GM18499 (cell line): ENCODE data around the gene SLCO4A1.

ENCODE experiments used
- ATAC-seq: cut with Tn5 transposase; IDR thresholded peaks from one replicate; pipeline ENCODE4 v1.9.1; 2021; ENCODE audit warnings: moderate number of reproducible peaks; ENCODE audit not compliant: insufficient read depth, unreplicated experiment

SLCO4A1 gene

DNA sequence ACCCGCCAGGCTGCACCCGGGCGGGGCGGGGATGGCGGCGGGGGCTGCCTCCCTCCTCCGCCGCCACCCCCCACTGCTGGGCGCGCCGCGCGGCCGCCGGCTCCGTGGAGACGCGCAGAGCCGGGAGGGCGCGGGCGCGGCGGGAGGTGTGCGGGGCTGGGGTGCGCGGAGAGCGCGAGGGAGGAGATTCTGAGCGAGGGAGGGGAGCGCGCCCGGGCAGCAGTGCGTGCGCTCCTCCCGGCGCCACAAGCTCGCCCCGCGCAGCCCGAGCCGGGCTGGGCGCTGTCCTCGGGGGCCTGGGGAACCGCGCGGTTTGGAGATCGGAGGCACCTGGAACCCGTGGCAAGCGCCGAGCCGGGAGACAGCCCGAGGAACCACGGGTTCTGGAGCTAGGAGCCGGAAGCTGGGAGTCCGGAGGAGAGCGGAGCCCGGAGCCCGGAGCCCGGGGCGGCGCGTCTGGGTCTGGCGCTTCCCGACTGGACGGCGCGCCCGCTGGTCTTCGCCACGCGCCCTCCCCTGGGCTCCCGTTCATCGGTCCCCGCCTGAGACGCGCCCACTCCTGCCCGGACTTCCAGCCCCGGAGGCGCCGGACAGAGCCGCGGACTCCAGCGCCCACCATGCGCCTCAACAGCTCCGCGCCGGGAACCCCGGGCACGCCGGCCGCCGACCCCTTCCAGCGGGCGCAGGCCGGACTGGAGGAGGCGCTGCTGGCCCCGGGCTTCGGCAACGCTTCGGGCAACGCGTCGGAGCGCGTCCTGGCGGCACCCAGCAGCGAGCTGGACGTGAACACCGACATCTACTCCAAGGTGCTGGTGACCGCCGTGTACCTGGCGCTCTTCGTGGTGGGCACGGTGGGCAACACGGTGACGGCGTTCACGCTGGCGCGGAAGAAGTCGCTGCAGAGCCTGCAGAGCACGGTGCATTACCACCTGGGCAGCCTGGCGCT is 66.6 kb downstream of the SLCO4A1 start, which contains the start of gene NTSR1:
TSS of gene NTSR1 (plus strand) at position 246 of the 946 bp plus-strand sequence. CDS start at position 618, 372 bp downstream.
- no peak for ATAC-seq

DNA sequence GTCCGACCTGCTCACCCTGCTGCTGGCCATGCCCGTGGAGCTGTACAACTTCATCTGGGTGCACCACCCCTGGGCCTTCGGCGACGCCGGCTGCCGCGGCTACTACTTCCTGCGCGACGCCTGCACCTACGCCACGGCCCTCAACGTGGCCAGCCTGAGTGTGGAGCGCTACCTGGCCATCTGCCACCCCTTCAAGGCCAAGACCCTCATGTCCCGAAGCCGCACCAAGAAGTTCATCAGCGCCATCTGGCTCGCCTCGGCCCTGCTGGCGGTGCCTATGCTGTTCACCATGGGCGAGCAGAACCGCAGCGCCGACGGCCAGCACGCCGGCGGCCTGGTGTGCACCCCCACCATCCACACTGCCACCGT is 67.2 kb downstream of the SLCO4A1 start:
- no peak for ATAC-seq

DNA sequence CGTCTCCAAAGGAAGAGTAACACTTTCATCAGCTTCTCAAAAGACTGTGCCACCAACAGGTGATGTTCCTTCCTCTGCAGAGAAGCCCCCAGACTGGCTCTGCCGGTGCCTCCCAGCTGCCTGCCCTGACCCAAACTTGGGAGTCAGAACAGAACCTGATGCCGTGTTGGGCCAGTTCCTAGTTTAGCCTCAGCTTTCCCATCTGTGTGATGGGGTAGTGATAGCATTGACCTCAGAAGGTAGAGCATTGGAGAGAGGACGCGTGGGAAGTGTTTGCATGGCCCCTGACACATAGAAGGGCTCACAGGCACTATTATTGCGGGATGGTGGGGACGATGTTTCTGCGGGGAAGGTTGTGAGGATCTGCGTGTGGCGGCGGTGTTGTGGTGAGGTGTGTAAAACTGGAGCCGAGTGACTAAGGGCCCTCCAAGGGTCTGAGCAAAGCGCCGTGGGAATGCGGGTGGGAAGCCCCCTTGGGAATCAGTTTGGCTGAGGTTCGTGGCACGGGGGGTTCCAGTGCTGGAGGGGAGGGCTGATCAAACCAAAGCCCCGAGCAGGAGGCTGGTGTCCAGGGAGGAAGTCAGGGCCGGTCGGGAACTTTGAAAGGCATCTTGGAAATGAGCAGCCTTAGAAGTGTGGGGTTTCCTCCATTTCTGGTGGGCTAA is 68.0 kb downstream of the SLCO4A1 start:
- ATAC-seq: no peak

DNA sequence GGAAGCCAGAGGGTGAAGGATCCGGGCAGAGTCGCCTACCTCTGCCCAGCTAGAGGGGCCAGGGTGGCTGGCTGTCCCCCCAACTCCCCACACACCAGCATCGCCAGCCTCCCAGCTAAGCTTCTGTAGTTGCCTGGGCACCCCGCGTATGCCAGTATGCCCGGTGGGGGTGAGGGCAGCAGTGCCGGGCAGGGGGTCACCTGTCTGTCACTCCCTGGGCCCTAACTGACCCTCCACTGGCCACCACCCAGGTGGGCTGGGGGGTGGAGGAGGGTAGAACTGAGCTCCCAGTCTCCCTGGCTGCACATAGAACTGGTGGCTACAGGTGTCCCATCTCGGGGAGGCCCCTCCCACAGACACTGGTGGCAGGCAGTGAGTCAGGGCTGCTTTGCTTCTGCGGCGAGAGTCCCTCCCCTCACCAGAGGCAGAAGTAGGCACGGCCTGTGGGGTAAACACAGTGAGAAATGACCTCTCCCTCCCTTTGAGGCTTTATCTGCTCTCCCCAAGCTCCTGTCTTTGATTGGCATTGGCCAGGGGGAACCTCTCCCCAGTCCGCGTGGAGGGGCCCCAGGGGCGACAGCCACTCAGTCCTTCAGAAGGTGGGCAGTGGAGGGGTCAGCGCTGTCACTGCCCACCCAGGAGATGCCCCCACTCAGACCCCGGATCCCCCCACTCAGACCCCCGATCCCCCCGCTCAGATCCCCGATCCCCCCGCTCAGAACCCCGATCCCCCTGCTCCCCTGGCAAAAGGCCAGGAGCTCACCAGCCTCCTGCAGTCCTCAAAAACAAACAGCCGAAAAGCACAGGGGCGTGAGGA is 68.8 kb downstream of the SLCO4A1 start:
- ATAC-seq: no peak

DNA sequence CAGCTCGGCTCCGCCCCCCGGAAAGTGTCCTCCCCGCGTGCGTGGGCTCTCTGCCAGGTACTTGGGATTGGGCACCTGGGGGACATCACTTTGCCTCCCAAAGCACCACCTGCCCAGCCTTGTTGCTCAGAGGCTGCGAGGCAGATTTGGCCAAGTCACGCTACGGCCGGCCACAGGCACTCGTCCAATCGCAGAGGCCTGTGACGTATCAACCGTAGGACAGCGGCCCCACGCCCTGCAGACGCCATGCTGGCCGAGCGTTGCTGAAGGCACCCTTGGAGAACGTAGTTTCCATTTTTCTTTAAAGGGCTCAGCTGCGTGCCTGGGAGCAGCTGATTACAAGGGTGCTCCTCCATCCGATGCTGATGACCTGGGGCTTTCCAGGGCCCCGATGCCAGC is 69.4 kb downstream of the SLCO4A1 start:
- ATAC-seq: no peak

DNA sequence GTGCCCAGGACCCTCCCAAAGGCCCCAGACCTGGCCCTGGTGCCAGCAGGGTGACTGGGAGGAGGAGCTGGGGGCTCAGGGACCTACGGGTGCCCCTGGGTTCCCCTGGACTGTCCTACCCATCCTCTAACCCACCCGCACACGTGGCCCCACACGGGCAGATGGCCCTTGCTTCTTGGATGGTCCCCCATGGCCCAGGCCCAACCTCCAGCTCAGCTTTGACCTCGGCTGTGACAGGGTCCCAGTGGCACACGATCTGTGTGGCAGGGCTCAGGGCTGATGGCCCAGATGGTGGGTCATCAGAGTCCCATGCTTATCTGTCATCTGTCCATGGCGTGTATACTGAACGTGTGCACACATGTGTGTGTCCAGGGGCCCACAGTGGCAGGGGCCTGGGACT is 70.3 kb downstream of the SLCO4A1 start:
- no peak for ATAC-seq

DNA sequence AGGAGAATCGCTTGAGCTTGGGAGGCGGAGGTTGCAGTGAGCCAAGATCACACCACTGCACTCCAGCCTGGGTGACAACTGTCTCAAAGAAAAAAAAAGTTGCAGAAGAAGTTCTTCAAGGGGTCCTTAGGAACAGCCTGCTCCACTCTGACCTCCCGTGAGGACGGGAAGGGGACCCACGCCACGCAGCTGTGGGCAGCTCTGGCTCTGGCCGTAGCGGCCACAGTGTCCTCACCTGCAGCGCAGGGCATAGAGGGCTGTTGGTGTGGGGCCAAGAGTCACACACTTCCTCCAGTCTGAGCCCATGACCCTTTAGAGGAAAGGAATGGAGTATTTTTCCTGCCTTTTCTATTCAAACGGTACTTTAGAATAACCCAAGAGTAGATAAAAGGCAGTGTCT is 71.7 kb downstream of the SLCO4A1 start:
- no peak for ATAC-seq

DNA sequence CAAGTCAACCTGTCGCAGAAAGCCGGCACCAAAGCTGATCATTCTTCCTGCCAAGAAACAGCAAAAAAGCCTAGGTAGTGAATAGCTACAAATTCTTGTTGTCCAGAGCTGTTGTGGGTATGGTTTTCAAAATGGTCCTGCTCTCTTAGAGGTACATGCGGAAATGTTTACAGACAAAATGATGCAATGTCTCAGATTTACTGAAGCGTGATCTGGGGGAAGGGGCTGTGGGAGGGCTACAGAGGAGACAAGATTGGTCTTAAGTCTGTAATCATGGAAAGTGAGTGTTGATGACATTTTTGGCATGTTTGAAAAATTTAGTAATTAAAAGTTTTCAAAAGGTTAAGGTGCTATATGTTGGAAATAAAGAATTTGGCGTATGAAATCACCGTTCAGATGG is 72.5 kb downstream of the SLCO4A1 start:
- no peak for ATAC-seq

DNA sequence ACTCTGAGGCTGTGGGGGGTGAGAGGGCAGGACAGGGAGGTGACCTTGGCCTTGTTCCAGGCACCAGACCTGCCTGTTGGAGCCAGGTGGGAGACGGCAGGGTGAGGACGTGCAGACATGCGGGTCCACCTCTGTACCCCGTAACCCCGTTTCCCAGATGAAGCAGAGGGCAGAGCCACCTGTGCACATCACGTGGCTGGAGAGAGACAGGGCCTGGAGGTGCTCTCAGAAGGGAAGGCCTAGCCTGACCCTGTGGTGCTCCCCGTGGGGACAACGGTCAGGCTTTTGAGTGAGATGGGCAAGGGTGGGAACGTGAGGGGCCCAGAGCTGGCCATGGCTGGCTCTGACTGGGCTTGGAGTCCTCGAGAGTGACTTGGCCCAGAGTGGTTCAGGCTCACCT is 72.9 kb downstream of the SLCO4A1 start:
- ATAC-seq: no peak

DNA sequence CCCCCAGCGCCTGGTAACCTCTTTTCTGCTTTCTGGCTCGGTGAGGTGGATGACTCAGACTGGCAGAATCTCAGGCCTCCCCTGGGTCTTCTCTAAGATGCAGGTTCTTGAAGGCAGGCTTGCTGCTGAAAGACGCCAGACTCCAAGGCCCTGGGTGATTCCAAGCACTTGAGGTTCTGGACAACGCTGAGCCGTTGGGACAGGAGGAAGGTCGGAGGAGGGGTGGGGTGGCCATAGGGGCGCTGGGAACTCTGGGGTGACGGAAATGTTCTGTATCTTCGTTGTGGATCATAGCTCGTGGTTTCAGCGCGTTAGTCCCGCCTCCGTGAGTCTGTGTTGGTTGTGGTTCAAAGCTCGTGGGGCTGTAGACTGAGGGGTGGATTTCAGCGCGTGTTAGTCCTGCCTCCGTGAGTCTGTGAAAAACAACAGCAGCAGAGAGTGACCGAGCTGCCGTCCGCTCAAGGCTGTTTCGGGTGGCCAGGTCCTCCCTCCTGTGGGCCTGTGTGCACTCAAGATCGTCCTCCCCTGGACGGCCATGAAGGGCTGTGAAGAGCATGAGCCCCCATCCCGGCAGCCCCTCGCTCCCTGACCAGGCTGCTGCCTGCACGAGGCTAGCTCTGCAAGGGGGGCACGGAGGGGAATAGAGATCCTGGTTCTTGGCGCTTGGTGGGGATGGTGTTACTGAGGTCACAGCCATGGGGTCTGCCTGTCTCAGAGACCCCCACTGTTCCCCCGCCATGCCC is 74.1 kb downstream of the SLCO4A1 start:
- ATAC-seq: no peak

DNA sequence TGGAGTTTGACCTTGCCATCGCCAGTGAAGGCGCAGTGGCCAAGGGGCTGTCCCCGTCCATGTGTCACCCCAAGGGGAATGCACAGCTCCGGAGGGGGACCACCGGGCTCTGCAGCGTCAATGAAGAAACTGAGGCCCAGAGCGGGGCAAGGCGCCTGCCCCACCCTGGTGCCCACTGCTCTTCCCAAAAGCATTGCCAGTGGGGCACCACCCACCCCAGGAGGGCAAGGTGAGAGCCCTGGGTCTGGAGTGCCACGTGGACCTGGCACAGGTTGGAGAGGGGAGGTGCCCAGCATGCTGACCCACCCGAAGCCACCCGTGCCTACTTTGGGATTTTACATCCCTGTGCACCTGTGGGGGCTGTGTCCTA is 74.6 kb downstream of the SLCO4A1 start:
- ATAC-seq: no peak

DNA sequence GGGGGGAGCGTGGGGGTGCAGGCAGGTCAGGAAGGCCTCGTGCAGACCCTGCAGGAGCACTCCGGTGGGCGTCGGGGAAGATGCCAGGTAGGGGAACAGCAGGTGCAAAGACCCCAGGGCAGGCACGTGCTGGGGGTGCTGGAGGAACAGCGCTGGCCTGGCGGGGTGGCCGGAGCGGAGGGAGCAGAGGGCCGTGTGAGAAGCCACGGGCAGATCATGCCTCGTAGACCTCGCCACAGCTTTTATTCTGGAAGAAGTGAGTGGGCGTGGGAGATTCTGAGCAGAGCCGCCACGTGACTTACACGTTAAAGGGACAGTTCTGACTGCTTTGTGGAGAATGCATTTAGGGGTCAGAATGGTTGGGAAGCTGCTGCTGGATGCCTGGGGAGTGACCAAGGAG is 75.6 kb downstream of the SLCO4A1 start:
- ATAC-seq: no peak

DNA sequence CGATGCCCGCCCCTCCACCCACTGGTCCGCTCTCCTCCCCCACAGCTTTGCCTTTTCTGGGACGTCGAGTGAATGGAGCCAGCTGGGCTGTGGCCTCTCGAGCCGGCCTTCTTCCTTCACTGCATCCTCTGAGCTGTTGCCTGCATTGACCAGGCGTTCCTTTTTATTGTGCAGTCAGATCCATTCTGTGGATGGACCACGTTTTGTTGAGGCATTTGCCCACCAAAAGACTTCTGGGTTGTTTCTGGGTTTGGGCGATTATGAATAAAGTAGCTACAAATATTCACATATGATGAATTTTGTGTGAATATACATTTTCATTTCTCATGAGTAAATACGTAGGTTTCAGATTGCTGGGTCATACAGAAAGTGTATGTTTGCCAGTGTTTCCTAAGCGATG is 76.2 kb downstream of the SLCO4A1 start:
- ATAC-seq: no peak

DNA sequence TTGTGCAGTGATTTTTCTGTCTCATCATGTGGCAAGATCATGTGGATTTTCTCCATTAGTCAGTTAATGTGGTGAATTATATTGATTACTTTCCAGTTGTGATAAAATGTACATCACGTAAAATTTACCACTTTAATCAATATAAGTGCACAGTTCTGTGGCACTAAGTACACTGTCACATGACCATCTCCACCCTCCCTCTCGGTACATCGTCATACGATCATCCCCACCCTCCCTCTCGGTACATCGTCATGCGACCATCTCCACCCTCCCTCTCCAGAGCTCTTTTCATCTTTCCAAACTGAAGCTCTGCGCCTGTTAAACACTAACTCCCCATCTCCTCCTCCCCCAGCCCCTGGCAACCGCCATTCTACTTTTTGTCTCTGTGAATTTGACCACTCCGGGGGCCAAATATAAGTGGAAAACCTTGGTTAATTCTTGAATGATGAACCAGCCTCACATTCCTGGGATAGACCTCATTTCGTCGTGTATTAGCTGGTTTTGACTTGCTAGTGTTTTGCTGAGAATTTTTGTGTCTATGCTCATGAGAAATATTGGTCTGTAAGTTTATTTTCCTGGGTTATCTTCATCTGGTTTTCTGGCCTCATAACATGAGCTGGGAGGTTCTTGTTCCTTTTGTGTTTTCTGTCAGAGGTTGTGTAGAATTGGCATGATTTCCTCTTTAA is 77.1 kb downstream of the SLCO4A1 start:
- no peak for ATAC-seq
